ENCODE measurements around the gene COL5A1. TPM values are rescaled to one million over a fixed set of nuclear protein-coding genes. Genes with fewer than 3 reads are reported as not detected.

The COL5A1 gene
- polyA plus RNA-seq, 3 donors: 0.01 TPM; not detected in 2

DNA sequence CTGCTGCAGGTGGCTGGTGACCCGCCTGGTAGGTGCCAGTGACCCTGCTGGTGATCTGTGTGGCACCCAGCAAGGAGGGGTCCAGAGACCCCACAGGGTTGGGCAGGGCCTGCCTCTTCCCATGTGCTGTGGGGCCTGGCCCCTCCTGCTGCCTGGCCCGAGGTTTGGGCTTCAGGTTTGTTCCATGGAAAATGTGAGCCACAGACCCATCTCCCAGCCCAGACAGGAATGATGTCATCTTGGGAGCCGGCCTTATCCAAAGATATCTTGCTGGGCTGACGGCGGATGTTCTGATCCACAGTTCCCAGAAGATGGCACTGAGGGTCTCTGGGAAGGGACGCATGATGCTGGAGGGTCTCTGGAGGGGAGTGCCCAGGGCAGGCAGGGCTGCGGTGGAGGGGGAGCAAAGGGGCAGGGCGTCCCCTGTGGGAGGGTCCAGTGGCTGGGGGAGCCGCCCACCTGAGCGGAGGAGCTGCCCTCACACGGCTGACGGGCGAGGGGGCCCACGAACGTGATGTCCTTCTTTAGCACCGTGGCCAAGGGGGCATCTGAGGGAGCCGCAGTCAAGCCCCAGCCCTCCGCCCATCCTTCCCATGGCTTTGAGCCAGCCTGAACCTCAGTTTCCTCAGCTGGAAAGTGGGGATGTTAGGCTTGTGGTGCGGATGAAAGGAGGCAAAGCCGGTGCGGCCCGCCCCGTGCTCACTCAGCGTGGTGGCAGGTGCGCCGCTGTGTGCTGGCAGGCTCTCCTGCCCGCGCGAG, 68.1 kb downstream of the COL5A1 start:
- peaks cover 8 to 17% (median 10%) of the 10 kb centered on the region in 3 donors for H3K27me3 Mint-ChIP-seq (ENCODE audit: low read depth in 3 of 3)
- no peaks in the 10 kb centered on the region for H4K20me1 ChIP-seq (ENCODE audit: insufficient read depth, low read length)
- intact Hi-C loops (cut with micrococcal nuclease): no loop called here
- H3K4me3 Mint-ChIP-seq: no peak overlapping the region
- H3K9ac ChIP-seq (ENCODE audit: insufficient read depth, low read length, poor library complexity, severe bottlenecking): no peak overlapping the region
- TF ChIP-seq, protein P1, sequence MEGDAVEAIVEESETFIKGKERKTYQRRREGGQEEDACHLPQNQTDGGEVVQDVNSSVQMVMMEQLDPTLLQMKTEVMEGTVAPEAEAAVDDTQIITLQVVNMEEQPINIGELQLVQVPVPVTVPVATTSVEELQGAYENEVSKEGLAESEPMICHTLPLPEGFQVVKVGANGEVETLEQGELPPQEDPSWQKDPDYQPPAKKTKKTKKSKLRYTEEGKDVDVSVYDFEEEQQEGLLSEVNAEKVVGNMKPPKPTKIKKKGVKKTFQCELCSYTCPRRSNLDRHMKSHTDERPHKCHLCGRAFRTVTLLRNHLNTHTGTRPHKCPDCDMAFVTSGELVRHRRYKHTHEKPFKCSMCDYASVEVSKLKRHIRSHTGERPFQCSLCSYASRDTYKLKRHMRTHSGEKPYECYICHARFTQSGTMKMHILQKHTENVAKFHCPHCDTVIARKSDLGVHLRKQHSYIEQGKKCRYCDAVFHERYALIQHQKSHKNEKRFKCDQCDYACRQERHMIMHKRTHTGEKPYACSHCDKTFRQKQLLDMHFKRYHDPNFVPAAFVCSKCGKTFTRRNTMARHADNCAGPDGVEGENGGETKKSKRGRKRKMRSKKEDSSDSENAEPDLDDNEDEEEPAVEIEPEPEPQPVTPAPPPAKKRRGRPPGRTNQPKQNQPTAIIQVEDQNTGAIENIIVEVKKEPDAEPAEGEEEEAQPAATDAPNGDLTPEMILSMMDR (IDR thresholded peaks at IDR 0.05): no peak
- no peaks in the 10 kb centered on the region for H3K9me3 ChIP-seq (replicated peaks in 1 of 2; ENCODE audit: control insufficient read depth in 1 of 2, insufficient read depth in 1 of 2, low read length in 2 of 2)
- no peaks in the 10 kb centered on the region for H3K4me1 Mint-ChIP-seq
- H2AFZ ChIP-seq (ENCODE audit: insufficient read depth, low read depth, low read length, poor library complexity, severe bottlenecking): no peak overlapping the region
- H3K9me3 Mint-ChIP-seq: peaks cover 0 to 9% (median 3%) of the 10 kb centered on the region in 7 donors
- H3K27me3 ChIP-seq (ENCODE audit: control insufficient read depth in 2 of 2, insufficient read depth in 2 of 2, low read length in 2 of 2): no peaks in the 10 kb centered on the region
- no peak overlapping the region for H3K4me3 ChIP-seq (replicated peaks in 1 of 3; ENCODE audit: low read depth in 2 of 3, low read length in 3 of 3)
- no peaks in the 10 kb centered on the region for H3K36me3 Mint-ChIP-seq
- no peak overlapping the region for H3K4me2 ChIP-seq (replicated peaks; ENCODE audit: extremely low read depth, low read length, poor library complexity, severe bottlenecking)
- no peaks in the 10 kb centered on the region for H3K79me2 ChIP-seq (ENCODE audit: insufficient read depth, low read length)
- H3K36me3 ChIP-seq (replicated peaks in 1 of 2; ENCODE audit: control insufficient read depth in 1 of 2, insufficient read depth in 2 of 2, low read length in 2 of 2): no peaks in the 10 kb centered on the region
- no peak for DNase-seq
- 96% methylated on average over 29 of the region's 29 CpGs for WGBS (ENCODE audit: insufficient coverage)
- no peak overlapping the region for H3K27ac ChIP-seq (ENCODE audit: low read depth in 1 of 2, low read length in 2 of 2)
- no peaks in the 10 kb centered on the region for H3K4me1 ChIP-seq (ENCODE audit: control insufficient read depth in 1 of 2, insufficient read depth in 2 of 2, low read length in 2 of 2)
- no peak overlapping the region for H3K27ac Mint-ChIP-seq

DNA sequence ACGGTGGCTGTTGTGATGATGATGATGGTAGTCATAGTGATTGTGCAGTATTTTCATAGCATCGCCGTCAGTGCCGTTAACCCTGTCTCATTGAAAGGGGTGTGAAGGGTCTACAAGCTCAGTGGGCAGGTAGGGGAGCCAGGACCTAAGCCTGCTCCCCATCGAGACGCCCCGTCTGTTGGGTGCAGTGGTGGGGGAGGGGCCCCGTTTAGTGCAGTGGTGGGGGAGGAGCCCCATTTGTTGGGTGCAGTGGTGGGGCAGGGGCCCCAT, 68.6 kb downstream of the COL5A1 start:
- Histone ChIP-seq H3K4me3 (replicated peaks in 1 of 3; ENCODE audit: low read depth in 2 of 3, low read length in 3 of 3) (no peak overlapping the region), H3K4me2 (replicated peaks; ENCODE audit: extremely low read depth, low read length, poor library complexity, severe bottlenecking) (no peak overlapping the region), H3K9me3 (replicated peaks in 1 of 2; ENCODE audit: control insufficient read depth in 1 of 2, insufficient read depth in 1 of 2, low read length in 2 of 2) (no peaks in the 10 kb centered on the region), H3K27ac (ENCODE audit: low read depth in 1 of 2, low read length in 2 of 2) (no peak overlapping the region), H3K4me1 (ENCODE audit: control insufficient read depth in 1 of 2, insufficient read depth in 2 of 2, low read length in 2 of 2) (no peaks in the 10 kb centered on the region), H3K9ac (ENCODE audit: insufficient read depth, low read length, poor library complexity, severe bottlenecking) (no peak overlapping the region), H4K20me1 (ENCODE audit: insufficient read depth, low read length) (no peaks in the 10 kb centered on the region), H3K36me3 (replicated peaks in 1 of 2; ENCODE audit: control insufficient read depth in 1 of 2, insufficient read depth in 2 of 2, low read length in 2 of 2) (no peaks in the 10 kb centered on the region), H3K27me3 (ENCODE audit: control insufficient read depth in 2 of 2, insufficient read depth in 2 of 2, low read length in 2 of 2) (no peaks in the 10 kb centered on the region), H3K79me2 (ENCODE audit: insufficient read depth, low read length) (no peaks in the 10 kb centered on the region), H2AFZ (ENCODE audit: insufficient read depth, low read depth, low read length, poor library complexity, severe bottlenecking) (no peak overlapping the region)
- TF ChIP-seq, protein P1 (IDR thresholded peaks at IDR 0.05): no peak
- WGBS (ENCODE audit: insufficient coverage): 87% methylated on average over 7 of the region's 8 CpGs
- intact Hi-C loops (cut with micrococcal nuclease): no loop called here
- no peak for DNase-seq
- Mint-ChIP-seq H3K27me3 (ENCODE audit: low read depth in 3 of 3) (peaks cover 5 to 17% (median 11%) of the 10 kb centered on the region in 3 donors), H3K4me3 (no peak overlapping the region), H3K9me3 (peaks cover 0 to 12% (median 7%) of the 10 kb centered on the region in 7 donors), H3K27ac (no peak overlapping the region), H3K36me3 (no peaks in the 10 kb centered on the region), H3K4me1 (no peaks in the 10 kb centered on the region)

All from CD14-positive monocyte (primary cell).